Measurements from ENCODE around the gene RRAS2. TPM values are rescaled to one million over a fixed set of nuclear protein-coding genes. Genes with fewer than 3 reads are reported as not detected.

RRAS2 gene
- total and polyA plus RNA-seq, 2 of the 4 experiments (the other 2 are of a cell fraction): 85.5 to 106 TPM

- WGBS, 2 experiments (ENCODE audit: extremely low coverage in 2 of 2, insufficient read length in 1 of 2): no CpG with 5 or more reads among the region's 2 CpGs
- H3K4me1 ChIP-seq (ENCODE audit: control insufficient read depth, insufficient read depth, low read length): peaks cover 24% of the 10 kb centered on the region
These were observed 43.9 kb downstream of the RRAS2 start for GRCh38 chr11:14315130-14315529.

More at GRCh38 chr11:14315130-14315529, 43.9 kb downstream of the RRAS2 start:
- H2AFZ ChIP-seq (replicated peaks; ENCODE audit: low read length, poor library complexity): no peak overlapping the region
- TF ChIP-seq RFX5 (IDR thresholded peaks at IDR 0.05; ENCODE audit: low read depth, low read length) (no peak), RAD21 (IDR thresholded peaks at IDR 0.05; ENCODE audit: low read length) (no peak), MAZ (IDR thresholded peaks at IDR 0.05; ENCODE audit: borderline replicate concordance, low read depth, low read length) (no peak), MAFK (IDR thresholded peaks at IDR 0.05; ENCODE audit: low read depth, low read length) (no peak), POLR2A (IDR thresholded peaks at IDR 0.05; ENCODE audit: low read depth, low read length) (no peak), CEBPB (IDR thresholded peaks at IDR 0.05; ENCODE audit: low read depth, low read length) (no peak), BHLHE40 (IDR thresholded peaks at IDR 0.05; ENCODE audit: low read depth, low read length) (no peak), FOS (IDR thresholded peaks at IDR 0.05; ENCODE audit: low read depth, low read length) (no peak), SMC3 (IDR thresholded peaks at IDR 0.05; ENCODE audit: low read depth, low read length) (no peak), MXI1 (IDR thresholded peaks at IDR 0.05; ENCODE audit: borderline replicate concordance, low read depth, low read length) (no peak), RCOR1 (IDR thresholded peaks at IDR 0.05; ENCODE audit: insufficient replicate concordance, low read length) (no peak), CHD1 (IDR thresholded peaks at IDR 0.05; ENCODE audit: low read depth, low read length) (no peak), NFE2L2 (IDR thresholded peaks at IDR 0.05; ENCODE audit: low read depth, low read length) (no peak)
- TF ChIP-seq, protein P1, sequence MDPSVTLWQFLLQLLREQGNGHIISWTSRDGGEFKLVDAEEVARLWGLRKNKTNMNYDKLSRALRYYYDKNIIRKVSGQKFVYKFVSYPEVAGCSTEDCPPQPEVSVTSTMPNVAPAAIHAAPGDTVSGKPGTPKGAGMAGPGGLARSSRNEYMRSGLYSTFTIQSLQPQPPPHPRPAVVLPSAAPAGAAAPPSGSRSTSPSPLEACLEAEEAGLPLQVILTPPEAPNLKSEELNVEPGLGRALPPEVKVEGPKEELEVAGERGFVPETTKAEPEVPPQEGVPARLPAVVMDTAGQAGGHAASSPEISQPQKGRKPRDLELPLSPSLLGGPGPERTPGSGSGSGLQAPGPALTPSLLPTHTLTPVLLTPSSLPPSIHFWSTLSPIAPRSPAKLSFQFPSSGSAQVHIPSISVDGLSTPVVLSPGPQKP (IDR thresholded peaks at IDR 0.05; ENCODE audit: borderline replicate concordance, low read depth, low read length): no peak
- TF ChIP-seq, protein P2, sequence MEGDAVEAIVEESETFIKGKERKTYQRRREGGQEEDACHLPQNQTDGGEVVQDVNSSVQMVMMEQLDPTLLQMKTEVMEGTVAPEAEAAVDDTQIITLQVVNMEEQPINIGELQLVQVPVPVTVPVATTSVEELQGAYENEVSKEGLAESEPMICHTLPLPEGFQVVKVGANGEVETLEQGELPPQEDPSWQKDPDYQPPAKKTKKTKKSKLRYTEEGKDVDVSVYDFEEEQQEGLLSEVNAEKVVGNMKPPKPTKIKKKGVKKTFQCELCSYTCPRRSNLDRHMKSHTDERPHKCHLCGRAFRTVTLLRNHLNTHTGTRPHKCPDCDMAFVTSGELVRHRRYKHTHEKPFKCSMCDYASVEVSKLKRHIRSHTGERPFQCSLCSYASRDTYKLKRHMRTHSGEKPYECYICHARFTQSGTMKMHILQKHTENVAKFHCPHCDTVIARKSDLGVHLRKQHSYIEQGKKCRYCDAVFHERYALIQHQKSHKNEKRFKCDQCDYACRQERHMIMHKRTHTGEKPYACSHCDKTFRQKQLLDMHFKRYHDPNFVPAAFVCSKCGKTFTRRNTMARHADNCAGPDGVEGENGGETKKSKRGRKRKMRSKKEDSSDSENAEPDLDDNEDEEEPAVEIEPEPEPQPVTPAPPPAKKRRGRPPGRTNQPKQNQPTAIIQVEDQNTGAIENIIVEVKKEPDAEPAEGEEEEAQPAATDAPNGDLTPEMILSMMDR (conservative IDR thresholded peaks at IDR 0.05; ENCODE audit: low read depth, low read length): no peak
- TF ChIP-seq, protein P3, sequence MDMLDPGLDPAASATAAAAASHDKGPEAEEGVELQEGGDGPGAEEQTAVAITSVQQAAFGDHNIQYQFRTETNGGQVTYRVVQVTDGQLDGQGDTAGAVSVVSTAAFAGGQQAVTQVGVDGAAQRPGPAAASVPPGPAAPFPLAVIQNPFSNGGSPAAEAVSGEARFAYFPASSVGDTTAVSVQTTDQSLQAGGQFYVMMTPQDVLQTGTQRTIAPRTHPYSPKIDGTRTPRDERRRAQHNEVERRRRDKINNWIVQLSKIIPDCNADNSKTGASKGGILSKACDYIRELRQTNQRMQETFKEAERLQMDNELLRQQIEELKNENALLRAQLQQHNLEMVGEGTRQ (IDR thresholded peaks at IDR 0.05; ENCODE audit: low read depth, low read length): no peak
- H3K23ac ChIP-seq (ENCODE audit: low read depth, low read length): no peak overlapping the region
- H4K8ac ChIP-seq (ENCODE audit: low read depth in 2 of 2, low read length in 2 of 2): no peak overlapping the region
- no peak overlapping the region for H3K14ac ChIP-seq (replicated peaks; ENCODE audit: low read depth, low read length)
- no peak overlapping the region for H3K4me2 ChIP-seq (ENCODE audit: low read depth, low read length)
- H2AK5ac ChIP-seq (ENCODE audit: low read depth, low read length): no peak overlapping the region
- in situ Hi-C loops (cut with MboI; ENCODE audit: low sequenced_read_pairs) (no loop called here), dilution Hi-C loops (cut with HindIII; ENCODE audit: low sequenced_read_pairs, unreplicated experiment) (loop anchor here (25.0 kb wide), 1 partner anchor 147 kb away; no protein-coding TSS in a partner anchor), intact Hi-C loops (cut with micrococcal nuclease) (no loop called here)
- DNase-seq: no peak
- H3K56ac ChIP-seq (ENCODE audit: extremely low read depth, insufficient read depth, low read length): no peak overlapping the region
- H3K4ac ChIP-seq (ENCODE audit: low read depth, low read length): no peak overlapping the region
- no peaks in the 10 kb centered on the region for H3K9me3 ChIP-seq (ENCODE audit: control insufficient read depth, insufficient read depth, low read length)
- POLR2A ChIA-PET (ENCODE audit: unreplicated experiment): no interaction called here
- H2BK5ac ChIP-seq (ENCODE audit: low read depth, low read length, poor library complexity, severe bottlenecking): no peak overlapping the region
- CTCF ChIA-PET: no interaction called here
- peaks cover 22 to 73% of the 10 kb centered on the region in 2 experiments for H3K79me1 ChIP-seq (ENCODE audit: low read depth in 1 of 2, low read length in 2 of 2)
- ATAC-seq (ENCODE audit: low read depth): no peak
- no peak overlapping the region for H3K4me3 ChIP-seq (ENCODE audit: insufficient read depth, low read depth, low read length)
- peaks cover 73% of the 10 kb centered on the region for H4K20me1 ChIP-seq (ENCODE audit: insufficient read depth, low read length)
- no peak overlapping the region for H3K18ac ChIP-seq (ENCODE audit: low read depth, low read length)
- no TSS peak for BruUV-seq (replicated peaks)
- H4K91ac ChIP-seq (ENCODE audit: insufficient read depth, low read depth, low read length): no peak overlapping the region
- H2AK9ac ChIP-seq (replicated peaks; ENCODE audit: low read depth, low read length, poor library complexity): no peak overlapping the region
- peaks cover 24% of the 10 kb centered on the region for H3K9me1 ChIP-seq (ENCODE audit: insufficient read depth, low read length)
- no peak overlapping the region for H2BK120ac ChIP-seq (ENCODE audit: low read depth, low read length)
- H4K5ac ChIP-seq (ENCODE audit: low read depth, low read length): no peak overlapping the region
- H3K27me3 ChIP-seq (ENCODE audit: control insufficient read depth, insufficient read depth, low read length): no peaks in the 10 kb centered on the region
- H3K36me3 ChIP-seq (ENCODE audit: control insufficient read depth, insufficient read depth, low read length): no peaks in the 10 kb centered on the region
- H3K9ac ChIP-seq (ENCODE audit: low read depth, low read length): no peak overlapping the region
- no peak overlapping the region for H3K27ac ChIP-seq (ENCODE audit: insufficient read depth, low read length)
- H2BK15ac ChIP-seq (ENCODE audit: low read depth, low read length): no peak overlapping the region
- H2BK20ac ChIP-seq (ENCODE audit: low read depth, low read length): no peak overlapping the region
